SK-N-SH treated with all-trans-retinoic acid at 6 μM for 48 hours (cell line): Measurements from ENCODE around the gene DAAM2.

Experiments
- ISL1 ChIP-seq: fragments of 250-450 bp; sonication (Bioruptor Pico); IDR thresholded peaks from 2 replicates; pipeline ENCODE4 v2.1.2; 2022; ENCODE audit warnings: mild to moderate bottlenecking, moderate library complexity
- PPARA ChIP-seq: fragments of 250-450 bp; sonication (Bioruptor Pico); IDR thresholded peaks from 2 replicates; pipeline ENCODE4 v1.5.0; 2020; ENCODE audit warnings: mild to moderate bottlenecking, borderline replicate concordance
- ZFP3 ChIP-seq: fragments of 250-450 bp; sonication (Bioruptor Pico); IDR thresholded peaks from 2 replicates; pipeline ENCODE4 v1.5.0; 2020; ENCODE audit warnings: mild to moderate bottlenecking, moderate library complexity

DNA sequence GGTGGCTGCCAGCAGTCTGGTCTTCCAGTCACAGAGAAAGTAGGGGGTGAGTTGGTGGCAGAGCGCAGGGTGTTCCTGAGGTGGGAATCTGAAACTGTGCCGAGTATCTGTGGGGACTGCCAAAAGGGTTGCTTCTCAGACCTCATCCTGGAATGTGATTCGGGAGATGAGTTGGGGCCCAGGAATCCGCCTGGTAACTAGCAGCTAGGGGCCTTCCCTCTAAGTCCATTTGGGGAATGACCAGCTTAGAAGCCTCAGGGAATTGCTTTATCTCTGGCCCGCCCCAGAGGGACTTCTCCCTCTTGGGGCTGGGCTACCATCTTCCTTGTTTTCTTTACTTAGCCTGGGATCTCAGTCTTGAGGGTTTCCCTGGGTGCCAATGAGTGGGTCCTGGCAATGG is 92.5 kb downstream of the DAAM2 start:
- TF ChIP-seq ZFP3 (no peak), PPARA (CRISPR knock-in tag) (no peak), ISL1 (CRISPR knock-in tag) (no peak)
